ENCODE data around the gene ZNF385A.

GRCh38 chr12:54426690-54427089, 42.2 kb upstream of the ZNF385A start:
- no peak for TF ChIP-seq POLR2A (IDR thresholded peaks at IDR 0.05)
- TF ChIP-seq CTCF (IDR thresholded peaks at IDR 0.05), result no peak
- TF ChIP-seq EP300 (IDR thresholded peaks at IDR 0.05), result no peak

Data from tibial nerve (tissue), 4 donors.